ENCODE data around the gene ELSPBP1. TPM values are rescaled to one million over a fixed set of nuclear protein-coding genes. Genes with fewer than 3 reads are reported as not detected.
"Not testable (repeated sequence)": the region's sequence is repeated elsewhere in the genome, so short reads cannot be mapped to it uniquely, and the experiment has no call there.

Gene ELSPBP1
- total RNA-seq, result not detected

DNA sequence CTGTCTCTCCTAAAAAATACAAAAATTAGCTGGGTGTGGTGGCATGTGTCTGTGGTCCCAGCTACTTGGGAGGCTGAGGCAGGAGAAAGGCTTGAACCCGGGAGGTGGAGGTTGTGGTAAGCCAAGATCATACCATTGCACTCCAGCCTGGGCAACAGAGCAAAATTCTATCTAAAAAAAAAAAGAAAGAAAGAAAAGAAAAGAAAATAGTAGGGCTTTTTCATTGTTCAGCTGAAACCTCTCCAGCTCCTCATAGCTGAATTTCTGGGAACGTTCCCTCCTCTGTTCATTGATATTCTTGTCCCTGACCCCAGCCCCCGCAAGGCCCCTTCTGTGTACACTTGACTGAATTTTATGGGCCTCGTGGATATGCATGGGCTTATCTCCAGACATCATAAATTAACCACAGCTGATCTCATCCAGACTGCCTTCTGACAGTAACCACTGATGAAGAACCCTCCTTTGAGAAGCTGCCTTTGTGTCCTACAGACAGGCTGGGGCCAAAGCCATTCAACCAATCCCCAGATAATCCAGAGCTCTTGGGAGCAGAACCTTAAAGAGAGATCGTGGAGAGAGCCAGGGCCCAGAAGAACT lies at the start of gene ELSPBP1:
Gene ELSPBP1 (plus strand): TSS at position 424 of the 594 bp plus-strand sequence. CDS start 14,036 bp downstream, outside the sequence.
- H3K27ac ChIP-seq, result no peak within 1 kb of the TSS
- 15 to 23% methylated on average over 5 of the region's 5 CpGs for WGBS, 2 donors
- H3K4me3 ChIP-seq, result no peak within 1 kb of the TSS
- H3K36me3 ChIP-seq, result no peaks in the 10 kb centered on the region
- H3K9me3 ChIP-seq, result no peaks in the 10 kb centered on the region
- peaks cover 0 to 3% of the 10 kb centered on the region in 2 donors for H3K27me3 ChIP-seq
- TF ChIP-seq, protein P1, sequence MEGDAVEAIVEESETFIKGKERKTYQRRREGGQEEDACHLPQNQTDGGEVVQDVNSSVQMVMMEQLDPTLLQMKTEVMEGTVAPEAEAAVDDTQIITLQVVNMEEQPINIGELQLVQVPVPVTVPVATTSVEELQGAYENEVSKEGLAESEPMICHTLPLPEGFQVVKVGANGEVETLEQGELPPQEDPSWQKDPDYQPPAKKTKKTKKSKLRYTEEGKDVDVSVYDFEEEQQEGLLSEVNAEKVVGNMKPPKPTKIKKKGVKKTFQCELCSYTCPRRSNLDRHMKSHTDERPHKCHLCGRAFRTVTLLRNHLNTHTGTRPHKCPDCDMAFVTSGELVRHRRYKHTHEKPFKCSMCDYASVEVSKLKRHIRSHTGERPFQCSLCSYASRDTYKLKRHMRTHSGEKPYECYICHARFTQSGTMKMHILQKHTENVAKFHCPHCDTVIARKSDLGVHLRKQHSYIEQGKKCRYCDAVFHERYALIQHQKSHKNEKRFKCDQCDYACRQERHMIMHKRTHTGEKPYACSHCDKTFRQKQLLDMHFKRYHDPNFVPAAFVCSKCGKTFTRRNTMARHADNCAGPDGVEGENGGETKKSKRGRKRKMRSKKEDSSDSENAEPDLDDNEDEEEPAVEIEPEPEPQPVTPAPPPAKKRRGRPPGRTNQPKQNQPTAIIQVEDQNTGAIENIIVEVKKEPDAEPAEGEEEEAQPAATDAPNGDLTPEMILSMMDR (IDR thresholded peaks at IDR 0.05), result no peak
- TF ChIP-seq EP300 (IDR thresholded peaks at IDR 0.05) (no peak), POLR2A (IDR thresholded peaks at IDR 0.05) (no peak)
- no peaks in the 10 kb centered on the region for H3K4me1 ChIP-seq
- no peak for DNase-seq (ENCODE audit: low spot score in 2 of 2)

DNA sequence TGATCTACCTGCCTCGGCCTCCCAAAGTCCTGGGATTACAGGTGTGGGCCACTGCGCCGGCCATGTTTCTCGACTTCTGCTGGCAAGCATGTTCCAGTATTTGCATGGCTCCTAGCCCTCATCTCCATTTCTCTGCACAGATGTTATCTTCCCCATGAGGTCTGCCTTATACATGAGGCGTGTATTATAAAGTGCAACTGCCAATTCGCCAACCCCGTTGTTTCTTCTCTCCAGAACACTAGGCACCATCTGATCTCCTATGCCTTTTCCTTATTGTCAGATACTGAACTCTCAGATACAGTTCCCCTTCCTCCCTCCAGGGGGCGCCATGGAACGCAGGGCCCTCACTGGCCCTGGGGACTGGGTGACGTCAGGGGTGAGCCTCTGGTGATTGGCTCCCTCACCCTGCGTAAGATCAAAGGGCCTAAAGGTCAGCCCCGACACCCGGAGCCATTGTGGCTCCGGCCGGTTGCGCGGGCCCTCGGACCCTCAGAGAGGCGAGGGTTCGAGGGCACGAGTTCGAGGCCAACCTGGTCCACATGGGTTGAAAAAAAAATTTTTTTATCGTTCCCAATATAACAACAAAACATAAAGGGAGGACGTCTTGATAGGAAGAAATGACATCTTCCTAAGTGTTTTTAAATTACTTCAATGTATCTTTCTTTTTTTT lies 44.4 kb upstream of the ELSPBP1 start:
- 84 to 86% methylated on average over 23 of the region's 24 CpGs for WGBS, 2 donors
- DNase-seq (ENCODE audit: low spot score in 2 of 2); H3K27ac ChIP-seq; H3K36me3 ChIP-seq; H3K27me3 ChIP-seq; H3K4me3 ChIP-seq; H3K9me3 ChIP-seq; H3K4me1 ChIP-seq: not testable (repeated sequence)
- TF ChIP-seq, protein P1 (IDR thresholded peaks at IDR 0.05), result peak in 1 of 5 experiments; percentile 20

DNA sequence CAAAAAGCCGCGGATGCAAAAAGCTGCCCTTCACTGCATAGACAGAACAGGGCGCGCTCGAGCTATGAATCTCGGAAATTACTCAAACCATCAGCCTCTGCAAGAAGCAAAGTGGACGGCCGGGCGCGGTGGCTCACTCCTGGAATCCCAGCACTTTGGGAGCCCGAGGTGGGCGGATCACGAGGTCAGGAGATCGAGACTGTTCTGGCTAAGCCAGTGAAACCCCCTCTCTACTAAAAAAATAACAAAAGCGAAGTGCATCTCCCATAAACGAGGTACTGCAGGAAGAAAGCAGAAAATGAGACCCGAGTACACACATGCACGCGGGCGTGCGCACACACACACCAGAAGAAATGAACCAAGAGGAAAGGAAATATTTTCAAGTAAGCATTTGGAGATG lies 42.3 kb upstream of the ELSPBP1 start:
- 50% methylated on average over 15 of the region's 21 CpGs; no CpG with 5 or more reads in 1 of the 2 donors for WGBS, 2 donors
- DNase-seq (ENCODE audit: low spot score in 2 of 2); H3K9me3 ChIP-seq; H3K4me3 ChIP-seq; H3K27ac ChIP-seq; H3K36me3 ChIP-seq; H3K4me1 ChIP-seq; H3K27me3 ChIP-seq: not testable (repeated sequence)

DNA sequence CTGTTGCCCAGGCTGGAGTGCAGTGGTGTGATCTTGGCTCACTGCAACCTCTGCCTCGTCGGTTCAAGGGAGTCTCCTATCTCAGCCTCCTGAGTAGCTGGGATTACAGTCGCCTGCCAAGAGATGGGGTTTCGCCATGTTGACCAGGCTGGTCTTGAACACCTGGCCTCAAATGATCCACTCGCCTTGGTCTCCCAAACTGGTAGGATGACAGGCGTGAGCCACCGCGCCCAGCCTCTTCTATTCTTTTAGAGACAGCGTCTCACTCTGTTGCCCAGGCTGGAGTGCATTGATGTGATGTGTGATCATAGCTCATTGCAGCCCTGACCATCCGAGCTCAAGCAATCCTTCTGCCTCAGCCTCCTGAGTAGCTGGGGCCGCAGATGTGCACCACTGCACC lies 38.5 kb upstream of the ELSPBP1 start:
- H3K27ac ChIP-seq; H3K9me3 ChIP-seq; DNase-seq (ENCODE audit: low spot score in 2 of 2); H3K4me1 ChIP-seq; H3K27me3 ChIP-seq; H3K4me3 ChIP-seq; H3K36me3 ChIP-seq: not testable (repeated sequence)
- 88 to 96% methylated on average over 7 to 8 of the region's 11 CpGs for WGBS, 2 donors

DNA sequence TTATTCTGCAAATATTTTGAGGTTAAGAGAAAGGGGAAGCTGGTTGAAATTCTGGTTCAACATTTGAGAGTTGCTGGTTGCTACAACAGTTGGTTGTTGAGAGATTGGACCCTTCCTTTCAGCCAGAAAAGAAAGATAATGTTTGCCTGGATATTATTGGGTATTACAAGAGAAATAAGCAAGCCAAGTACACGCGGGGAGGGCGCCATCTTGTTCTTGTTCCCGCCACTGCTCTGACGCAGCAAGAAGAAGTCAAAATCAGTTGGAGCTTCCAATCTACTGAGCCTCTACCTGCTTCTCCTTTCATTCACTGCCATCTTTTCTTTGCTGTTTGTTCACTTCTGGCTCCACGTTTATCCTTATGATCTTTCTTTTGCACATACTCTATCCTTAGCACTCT lies 20.9 kb upstream of the ELSPBP1 start:
- TF ChIP-seq POLR2A (IDR thresholded peaks at IDR 0.05), result no peak
- no peak for TF ChIP-seq EP300 (IDR thresholded peaks at IDR 0.05)
- TF ChIP-seq, protein P1 (IDR thresholded peaks at IDR 0.05), result no peak
- peaks cover 0 to 11% (median 0%) of the 10 kb centered on the region in 4 donors for H3K9me3 ChIP-seq
- 88 to 89% methylated on average over 6 of the region's 6 CpGs for WGBS, 2 donors
- peaks cover 0 to 4% of the 10 kb centered on the region in 2 donors for H3K27me3 ChIP-seq
- H3K4me1 ChIP-seq, result no peaks in the 10 kb centered on the region
- no peak overlapping the region for H3K27ac ChIP-seq
- no peak overlapping the region for H3K4me3 ChIP-seq
- DNase-seq (ENCODE audit: low spot score in 2 of 2), result no peak
- no peaks in the 10 kb centered on the region for H3K36me3 ChIP-seq

DNA sequence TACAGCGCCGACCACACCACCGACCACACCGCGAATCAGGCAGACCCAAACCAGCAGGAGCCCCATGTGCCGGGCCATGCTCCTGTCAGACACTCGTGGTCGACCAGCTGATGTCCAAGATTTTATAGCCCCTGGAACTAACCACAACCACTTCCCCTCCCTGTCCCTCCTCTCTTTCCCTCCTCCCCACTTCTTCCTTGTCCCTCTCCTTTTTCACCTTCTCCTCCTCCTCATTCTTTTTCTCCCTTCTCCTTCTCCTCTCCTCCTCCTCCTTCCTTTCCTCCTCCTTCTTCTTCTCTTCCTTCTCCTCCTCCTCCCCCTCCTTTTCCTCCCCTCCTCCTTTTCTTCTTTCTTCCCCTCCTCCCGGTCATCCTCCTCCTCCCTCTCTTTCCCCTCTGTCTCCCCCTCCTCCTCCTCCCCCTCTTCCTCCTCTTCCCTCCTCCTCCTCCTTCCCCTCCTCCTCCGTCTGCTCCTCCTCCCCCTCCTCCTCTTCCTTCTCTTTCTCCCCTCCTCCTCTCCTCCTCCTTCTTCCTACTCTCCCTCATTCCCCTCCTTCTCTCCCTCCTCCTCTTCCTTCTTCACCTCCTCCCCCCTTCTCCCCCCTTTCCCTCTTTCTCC lies 3.1 kb upstream of the ELSPBP1 start:
- Histone ChIP-seq H3K36me3 (no peaks in the 10 kb centered on the region), H3K4me3 (no peak overlapping the region), H3K27me3 (peaks cover 0 to 3% of the 10 kb centered on the region in 2 donors), H3K9me3 (no peaks in the 10 kb centered on the region), H3K4me1 (no peaks in the 10 kb centered on the region), H3K27ac (no peak overlapping the region)
- TF ChIP-seq POLR2A (IDR thresholded peaks at IDR 0.05), result no peak
- TF ChIP-seq, protein P1 (IDR thresholded peaks at IDR 0.05), result no peak
- no peak for TF ChIP-seq EP300 (IDR thresholded peaks at IDR 0.05)
- no peak for DNase-seq (ENCODE audit: low spot score in 2 of 2)
- WGBS, 2 donors, result 45 to 47% methylated on average over 10 of the region's 10 CpGs
